Thyroid gland (tissue), 4 donors: ENCODE data around the gene RAPGEF1. TPM values are rescaled to one million over a fixed set of nuclear protein-coding genes. Genes with fewer than 3 reads are reported as not detected.

ENCODE experiments used
- DNase-seq, 2 donors: peaks; one replicate each; pipeline ENCODE4 v3.0.0-alpha.2; 2019
- H3K27ac ChIP-seq, 3 donors: fragments of 200-600 bp; sonication (generic); 1 replicate in 2 of 3; 2 replicates in 1 of 3; pipeline ENCODE4 v1.5.1; 2016 to 2019; ENCODE audit warnings: mild to moderate bottlenecking in 1 of 3, moderate library complexity in 1 of 3
- H3K27me3 ChIP-seq: fragments of 200-600 bp; sonication (generic); one replicate; pipeline ENCODE4 v1.5.1; 2019
- H3K36me3 ChIP-seq, 2 donors: fragments of 200-600 bp; sonication (generic); one replicate each; pipeline ENCODE4 v1.5.1; 2016 to 2019
- H3K4me1 ChIP-seq, 2 donors: fragments of 200-600 bp; sonication (generic); one replicate each; pipeline ENCODE4 v1.5.1; 2017 to 2019
- H3K4me3 ChIP-seq, 3 donors: fragments of 200-600 bp; sonication (generic); replicated peaks in 1 of 3; 1 replicate in 2 of 3; 2 replicates in 1 of 3; pipeline ENCODE4 v1.5.1; 2016; ENCODE audit warnings: mild to moderate bottlenecking in 1 of 3
- H3K9me3 ChIP-seq: fragments of 200-600 bp; sonication (generic); one replicate; pipeline ENCODE4 v1.5.1; 2017
- CTCF ChIP-seq, 6 experiments: fragments of 200-600 bp in 3 of 6; fragments of 450-650 bp in 3 of 6; sonication (generic) in 3 of 6; IDR thresholded peaks; one replicate each; pipeline ENCODE4 v1.5.1; 2016 to 2019; ENCODE audit warnings: antibody characterized with exemption in 6 of 6, mild to moderate bottlenecking in 2 of 6, inconsistent platforms in 1 of 6, moderate library complexity in 1 of 6
- POLR2A ChIP-seq, 2 donors: fragments of 450-650 bp; IDR thresholded peaks; one replicate each; pipeline ENCODE4 v1.6.1; 2017; ENCODE audit warnings: antibody characterized with exemption in 2 of 2, mild to moderate bottlenecking in 2 of 2, moderate library complexity in 1 of 2
- WGBS, 2 donors: methylation state at CpG; one replicate each; pipeline ENCODE4 v1.1.5; 2017; 5-methylcytosine and 5-hydroxymethylcytosine counted together
- intact Hi-C: fragments of 100-400 bp; cut with DNase I; formaldehyde crosslinking; loops from one replicate; pipeline ENCODE4 v1.15.1; 2023
- total RNA-seq, 4 donors: library from RNA; depleted of rRNA; stranded (reverse); fragments of >200 nt; gene quantifications; one replicate each; pipeline ENCODE4 v1.2.3, GENCODE V29; 2016

Gene RAPGEF1
- total RNA-seq, 4 donors from 2014 or later, result 39.6 to 52.5 (median 44.9) TPM

- Histone ChIP-seq H3K27me3 (no peaks in the 10 kb centered on the region), H3K27ac (peak overlapping the region in 2 of 3 donors; percentile 54 to 71), H3K4me1 (peaks cover 45 to 96% of the 10 kb centered on the region in 2 donors), H3K36me3 (no peaks in the 10 kb centered on the region), H3K9me3 (no peaks in the 10 kb centered on the region), H3K4me3 (no peak overlapping the region)
- no peak for DNase-seq
- TF ChIP-seq CTCF (IDR thresholded peaks at IDR 0.05) (no peak), POLR2A (IDR thresholded peaks at IDR 0.05) (no peak)
- WGBS, 2 donors, result 72 to 73% methylated on average over 4 of the region's 4 CpGs
- intact Hi-C loops, result no loop called here
Observed at GRCh38 chr9:131672451-131672850, 67.4 kb downstream of the RAPGEF1 start.

GRCh38 chr9:131671133-131671520, 68.7 kb downstream of the RAPGEF1 start:
- WGBS, 2 donors, result 86 to 87% methylated on average over 9 of the region's 9 CpGs
- Histone ChIP-seq H3K9me3 (no peaks in the 10 kb centered on the region), H3K4me3 (no peak overlapping the region), H3K27ac (peak overlapping the region in 2 of 3 donors; percentile 71 to 82), H3K36me3 (no peaks in the 10 kb centered on the region), H3K4me1 (peaks cover 32 to 91% of the 10 kb centered on the region in 2 donors), H3K27me3 (no peaks in the 10 kb centered on the region)
- intact Hi-C loops, result no loop called here
- TF ChIP-seq CTCF (IDR thresholded peaks at IDR 0.05), result no peak
- no peak for TF ChIP-seq POLR2A (IDR thresholded peaks at IDR 0.05)
- DNase-seq, result no peak

- Histone ChIP-seq H3K36me3 (no peaks in the 10 kb centered on the region), H3K4me1 (peaks cover 28 to 85% of the 10 kb centered on the region in 2 donors), H3K27ac (peak overlapping the region in 2 of 3 donors; percentile 71 to 82), H3K4me3 (no peak overlapping the region), H3K9me3 (no peaks in the 10 kb centered on the region), H3K27me3 (no peaks in the 10 kb centered on the region)
- intact Hi-C loops, result no loop called here
- WGBS, 2 donors, result 80 to 85% methylated on average over 13 of the region's 13 CpGs
- no peak for TF ChIP-seq POLR2A (IDR thresholded peaks at IDR 0.05)
- no peak for TF ChIP-seq CTCF (IDR thresholded peaks at IDR 0.05)
- DNase-seq, result peak in 1 of 2 donors; percentile 35
Observed at GRCh38 chr9:131670247-131671132, 69.4 kb downstream of the RAPGEF1 start.

GRCh38 chr9:131669269-131670157, 70.4 kb downstream of the RAPGEF1 start:
- no peak overlapping the region for H3K4me3 ChIP-seq
- no peaks in the 10 kb centered on the region for H3K36me3 ChIP-seq
- WGBS, 2 donors, result 60 to 67% methylated on average over 12 of the region's 12 CpGs
- peak; percentile 49 to 64 for DNase-seq
- no peaks in the 10 kb centered on the region for H3K9me3 ChIP-seq
- intact Hi-C loops, result no loop called here
- TF ChIP-seq CTCF (IDR thresholded peaks at IDR 0.05) (no peak), POLR2A (IDR thresholded peaks at IDR 0.05) (no peak)
- H3K4me1 ChIP-seq, result peaks cover 28 to 75% of the 10 kb centered on the region in 2 donors
- H3K27ac ChIP-seq, result peak overlapping the region; percentile 41 to 82 (median 71)
- no peaks in the 10 kb centered on the region for H3K27me3 ChIP-seq
